OCI-M2 (cell line): Measurements from ENCODE around the gene SLC1A4.

Experiments
- DNase-seq: peaks from one replicate; lab custom pipeline; 2025; ENCODE audit not compliant: unreplicated experiment; lab: John Stamatoyannopoulos, UW

SLC1A4 gene

DNA sequence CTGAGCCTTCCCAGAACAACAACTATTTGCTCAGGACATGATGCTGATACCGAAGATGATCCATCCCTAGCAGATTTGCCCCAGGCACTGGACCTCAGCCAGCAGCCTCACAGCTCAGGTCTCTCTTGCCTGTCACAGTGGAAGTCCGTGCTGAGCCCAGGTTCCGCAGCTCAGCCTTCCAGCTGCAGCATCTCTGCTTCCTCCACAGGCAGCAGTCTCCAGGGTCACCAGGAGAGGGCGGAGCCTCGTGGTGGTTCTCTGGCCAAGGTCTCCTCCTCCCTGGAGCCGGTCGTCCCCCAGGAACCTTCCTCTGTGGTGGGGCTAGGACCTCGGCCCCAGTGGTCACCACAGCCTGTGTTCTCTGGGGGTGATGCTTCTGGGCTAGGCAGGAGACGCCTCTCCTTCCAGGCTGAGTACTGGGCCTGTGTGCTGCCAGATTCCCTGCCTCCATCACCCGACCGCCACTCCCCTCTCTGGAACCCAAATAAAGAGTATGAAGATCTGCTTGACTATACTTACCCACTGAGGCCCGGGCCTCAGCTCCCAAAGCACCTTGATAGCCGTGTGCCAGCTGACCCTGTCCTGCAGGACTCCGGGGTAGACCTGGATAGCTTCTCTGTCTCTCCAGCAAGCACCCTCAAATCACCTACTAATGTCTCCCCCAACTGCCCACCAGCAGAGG lies 82.4 kb downstream of the SLC1A4 start:
- DNase-seq, result no peak

GRCh38 chr2:65072181-65072970 lies 83.2 kb downstream of the SLC1A4 start:
- DNase-seq, result no peak
